GM10248 (cell line): Measurements from ENCODE around the gene PPP1R8.
A peak's percentile ranks its signal among the peaks of the same experiment; 100 is the strongest.
"Not testable (repeated sequence)": the region's sequence is repeated elsewhere in the genome, so short reads cannot be mapped to it uniquely, and the experiment has no call there.

Experiments
- CTCF ChIA-PET: fragments of 300-600 bp; sonication (Branson Sonifier 250); formaldehyde crosslinking; extraction: SDS; loops from one replicate; lab custom pipeline; 2021; ENCODE audit warnings: antibody characterized with exemption; lab: Yijun Ruan, JAX
- POLR2A ChIA-PET: fragments of 350-650 bp; sonication (Branson Sonifier 250); formaldehyde crosslinking; extraction: SDS; loops from one replicate; lab custom pipeline; 2020; ENCODE audit warnings: antibody characterized with exemption; lab: Yijun Ruan, JAX
- DNase-seq: peaks from one replicate; pipeline ENCODE4 v3.0.0; 2012; ENCODE audit errors: extremely low spot score
- CTCF ChIP-seq: IDR thresholded peaks from 2 replicates; pipeline ENCODE4 v1.5.1; 2012; ENCODE audit warnings: mild to moderate bottlenecking, low read depth; ENCODE audit errors: extremely low read depth, missing control alignments, control extremely low read depth

Gene PPP1R8

GRCh38 chr1:27830621-27831440 lies at the start of gene PPP1R8:
PPP1R8 (plus strand) TSS chr1:27830782; CDS start chr1:27830836, 54 bp downstream.
- POLR2A ChIA-PET, result interaction anchor here (0.6 to 1.4 kb wide), 3 partner anchors 35 to 225 kb away, joined by 3 to 5 read pairs (median 5); partner anchors contain the start of gene FAM76A

GRCh38 chr1:27782950-27783349 lies 47.6 kb upstream of the PPP1R8 start:
- TF ChIP-seq CTCF, result no peak
- DNase-seq, result no peak
- CTCF ChIA-PET, result no interaction called here
- POLR2A ChIA-PET, result no interaction called here

More at GRCh38 chr1:27830621-27831440, at the start of gene PPP1R8:
- DNase-seq, result peak; percentile 92
- TF ChIP-seq CTCF, result no peak
- CTCF ChIA-PET, result interaction anchor here (0.7 to 2.0 kb wide), 5 partner anchors 10 to 378 kb away, joined by 3 to 9 read pairs (median 3); no protein-coding TSS in a partner anchor

- TF ChIP-seq CTCF, result no peak
- ChIA-PET POLR2A (no interaction called here), CTCF (interaction anchor here (1.0 to 1.2 kb wide), 3 partner anchors 26 to 464 kb away, joined by 3 to 4 read pairs (median 3); no protein-coding TSS in a partner anchor)
- no peak for DNase-seq
These were observed 45.9 kb upstream of the PPP1R8 start for GRCh38 chr1:27784700-27785099.

- ChIA-PET CTCF (interaction anchor here (1.1 to 1.5 kb wide), 5 partner anchors 10 to 123 kb away, joined by 3 to 5 read pairs (median 4); partner anchors contain the start of gene STX12), POLR2A (no interaction called here)
- DNase-seq, result no peak
- no peak for TF ChIP-seq CTCF
These were observed 44.7 kb upstream of the PPP1R8 start for GRCh38 chr1:27785781-27786455.

- ChIA-PET CTCF (no interaction called here), POLR2A (no interaction called here)
- no peak for DNase-seq
- TF ChIP-seq CTCF, result no peak
These were observed 42.7 kb upstream of the PPP1R8 start for GRCh38 chr1:27787895-27788294.

GRCh38 chr1:27789540-27790041 lies 41.0 kb upstream of the PPP1R8 start:
- POLR2A ChIA-PET, result no interaction called here
- no peak for TF ChIP-seq CTCF
- CTCF ChIA-PET, result interaction anchor here (0.9 kb wide), 1 partner anchor 29 kb away, joined by 3 read pairs; no protein-coding TSS in a partner anchor
- DNase-seq, result no peak

- POLR2A ChIA-PET, CTCF ChIA-PET: not testable (repeated sequence)
These were observed 40.3 kb upstream of the PPP1R8 start for GRCh38 chr1:27790270-27790669.

More at GRCh38 chr1:27790270-27790669, 40.3 kb upstream of the PPP1R8 start:
- DNase-seq, result not testable (repeated sequence)
